GM13976 (cell line): ENCODE data around the gene NETO1.

ENCODE experiments used
- DNase-seq: peaks from one replicate; pipeline ENCODE4 v3.0.0; 2012; ENCODE audit warnings: low spot score
- CTCF ChIP-seq: IDR thresholded peaks from 2 replicates; pipeline ENCODE4 v1.5.1; 2012; ENCODE audit warnings: borderline replicate concordance, mild to moderate bottlenecking; ENCODE audit not compliant: insufficient read depth; ENCODE audit errors: extremely low read depth, missing control alignments, control extremely low read depth
- in situ Hi-C: fragments of 300-500 bp; cut with MboI; formaldehyde crosslinking; loops from one replicate; pipeline ENCODE4 v1.12.0; 2022; ENCODE audit warnings: low sequenced_read_pairs, mixed read lengths, inconsistent platforms; ENCODE audit not compliant: unreplicated experiment

Gene NETO1

DNA sequence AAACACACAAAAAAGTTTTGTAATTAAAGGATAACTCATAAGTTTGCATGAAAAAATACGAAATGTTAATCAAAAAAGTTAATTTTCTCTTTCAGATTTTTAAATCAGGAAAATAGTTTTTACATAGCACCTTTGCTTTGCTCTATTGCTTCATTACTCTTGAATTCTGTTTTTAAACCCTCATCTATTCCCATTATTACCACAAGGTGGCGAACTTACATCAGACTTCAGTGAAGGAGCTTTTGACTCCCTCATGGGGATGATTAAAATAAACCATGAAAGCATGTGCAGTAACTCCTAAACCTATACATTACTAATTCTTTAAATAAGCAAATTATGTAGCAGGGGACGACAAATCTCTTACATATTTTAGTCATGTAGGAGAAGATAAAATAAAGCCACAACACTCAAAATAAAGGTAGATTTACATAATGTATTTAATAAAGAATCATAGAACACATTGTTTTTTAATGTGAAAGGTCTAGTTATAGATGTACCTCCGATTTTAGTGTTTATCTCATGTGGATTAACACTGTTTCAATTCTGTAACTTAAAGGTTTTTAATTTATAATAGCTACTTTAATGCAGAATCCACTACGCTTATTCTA lies 105.2 kb downstream of the NETO1 start:
- TF ChIP-seq CTCF, result peak; percentile 57
- peak; percentile 26 for DNase-seq
- in situ Hi-C loops, result loop anchor here (25.0 kb wide), 1 partner anchor 1075 kb away; no protein-coding TSS in a partner anchor

GRCh38 chr18:72752220-72752619 lies 115.6 kb downstream of the NETO1 start:
- in situ Hi-C loops, result loop anchor here (25.0 kb wide), 1 partner anchor 1085 kb away; no protein-coding TSS in a partner anchor
- no peak for TF ChIP-seq CTCF
- no peak for DNase-seq

- no peak for DNase-seq
- in situ Hi-C loops, result no loop called here
- no peak for TF ChIP-seq CTCF
Observed at GRCh38 chr18:72742002-72742401, 125.8 kb downstream of the NETO1 start.

DNA sequence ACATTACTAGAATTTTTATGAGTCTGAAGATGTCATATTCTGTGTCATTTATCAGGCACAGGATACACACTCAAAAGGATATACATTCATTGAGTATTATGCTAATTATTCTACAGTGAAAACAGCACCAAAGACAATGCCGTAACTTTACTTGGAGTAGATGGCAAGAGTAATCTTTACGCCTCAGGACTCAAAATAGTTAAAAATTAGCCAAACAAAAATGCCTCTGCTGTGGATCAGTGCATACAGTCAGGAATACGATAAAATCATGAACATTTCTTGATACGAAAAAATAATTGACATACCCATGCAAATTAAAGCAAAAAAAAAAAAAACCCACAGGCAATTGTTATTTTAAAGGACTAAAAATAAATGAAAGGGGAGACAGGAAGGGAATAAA lies 129.7 kb downstream of the NETO1 start:
- no peak for DNase-seq
- in situ Hi-C loops, result no loop called here
- no peak for TF ChIP-seq CTCF

GRCh38 chr18:72727776-72728175 lies 140.0 kb downstream of the NETO1 start:
- in situ Hi-C loops, result no loop called here
- DNase-seq, result no peak
- no peak for TF ChIP-seq CTCF

DNA sequence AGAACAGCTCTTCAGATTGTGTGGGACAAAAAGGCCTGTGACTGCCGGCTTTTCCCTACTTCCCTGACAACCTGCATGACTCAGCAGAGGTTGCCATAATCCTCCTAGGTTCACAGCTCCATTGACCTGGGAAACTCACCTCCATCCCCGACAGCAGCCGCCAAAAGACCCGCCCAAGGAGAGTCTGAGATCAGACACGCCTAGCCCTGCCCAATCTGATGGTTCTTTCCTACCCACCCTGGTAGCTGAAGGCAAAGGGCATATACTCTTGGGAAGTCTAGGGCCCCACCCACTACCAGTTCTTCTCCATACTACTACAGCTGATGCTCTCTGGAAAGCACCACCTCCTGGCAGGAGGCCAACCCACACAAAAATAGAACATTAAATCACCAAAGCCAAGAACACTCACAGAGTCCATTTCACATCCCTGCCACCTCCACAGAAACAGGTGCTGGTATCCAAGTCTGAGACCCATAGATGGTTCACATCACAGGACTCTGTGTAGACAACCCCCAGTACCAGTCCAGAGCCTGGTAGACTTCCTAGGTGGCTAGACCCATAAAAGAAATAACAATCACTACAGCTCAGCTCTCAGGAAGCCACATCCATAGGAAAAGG lies 140.6 kb downstream of the NETO1 start:
- TF ChIP-seq CTCF, result no peak
- DNase-seq, result no peak
- in situ Hi-C loops, result no loop called here
